PC-9 (cell line): ENCODE data around the gene PEX5. TPM values are rescaled to one million over a fixed set of nuclear protein-coding genes. Genes with fewer than 3 reads are reported as not detected.

ENCODE experiments used
- BruUV-seq: library from RNA; stranded (reverse); fragments of 400-500 nt; replicated peaks from 2 replicates; lab custom pipeline; 2021; lab: Mats Ljungman, UMichigan
- CTCF ChIA-PET: fragments of 300-600 bp; sonication (Branson Sonifier 250); formaldehyde crosslinking; loops from one replicate; lab custom pipeline; 2022; ENCODE audit warnings: antibody characterized with exemption; lab: Charles Lee
- POLR2A ChIA-PET: fragments of 300-600 bp; sonication (Branson Sonifier 250); formaldehyde crosslinking; loops from one replicate; lab custom pipeline; 2022; ENCODE audit warnings: antibody characterized with exemption; ENCODE audit not compliant: unreplicated experiment; lab: Charles Lee
- DNase-seq, 2 experiments: peaks; one replicate each; pipeline versions ENCODE4 v3.0.0 to v3.0.0-alpha.2; 2015 to 2022; ENCODE audit warnings: mixed read lengths in 1 of 2
- H2AFZ ChIP-seq: fragments of 200-600 bp; sonication (generic); 2 replicates; pipeline ENCODE4 v1.8.1; 2017; ENCODE audit warnings: antibody characterized with exemption
- H3F3A ChIP-seq: fragments of 200-600 bp; sonication (generic); 2 replicates; pipeline ENCODE4 v1.8.1; 2017; ENCODE audit warnings: antibody characterized with exemption, mild to moderate bottlenecking, low read depth; ENCODE audit not compliant: insufficient read depth
- H3K27ac ChIP-seq: fragments of 200-600 bp; sonication (generic); 2 replicates; pipeline ENCODE4 v1.6.1; 2016; ENCODE audit warnings: mixed run types
- H3K27me3 ChIP-seq: fragments of 200-600 bp; sonication (generic); 2 replicates; pipeline ENCODE4 v1.6.1; 2016; ENCODE audit warnings: low read depth, mixed run types; ENCODE audit not compliant: insufficient read depth
- H3K36me3 ChIP-seq: fragments of 200-600 bp; sonication (generic); 2 replicates; pipeline ENCODE4 v1.6.1; 2016; ENCODE audit warnings: low read depth, mixed run types
- H3K4me1 ChIP-seq: fragments of 200-600 bp; sonication (generic); replicated peaks from 2 replicates; pipeline ENCODE4 v1.6.1; 2016; ENCODE audit warnings: mixed run types; ENCODE audit not compliant: insufficient read depth
- H3K4me2 ChIP-seq: fragments of 200-600 bp; sonication (generic); 2 replicates; pipeline ENCODE4 v1.6.1; 2017; ENCODE audit warnings: mixed run types
- H3K4me3 ChIP-seq: fragments of 200-600 bp; sonication (generic); 2 replicates; pipeline ENCODE4 v1.6.1; 2016; ENCODE audit warnings: mixed run types
- H3K79me2 ChIP-seq: fragments of 200-600 bp; sonication (generic); 2 replicates; pipeline ENCODE4 v1.6.1; 2017; ENCODE audit warnings: low read depth, mixed run types
- H3K9me2 ChIP-seq: fragments of 200-600 bp; sonication (generic); 2 replicates; pipeline ENCODE4 v1.8.1; 2017; ENCODE audit warnings: mild to moderate bottlenecking; ENCODE audit not compliant: insufficient read depth
- H3K9me3 ChIP-seq: fragments of 200-600 bp; sonication (generic); 2 replicates; pipeline ENCODE4 v1.8.1; 2016; ENCODE audit warnings: low read depth; ENCODE audit not compliant: insufficient read depth
- H4K20me1 ChIP-seq: fragments of 200-600 bp; sonication (generic); 2 replicates; pipeline ENCODE4 v1.8.1; 2017; ENCODE audit not compliant: insufficient read depth
- EZH2 ChIP-seq: fragments of 200-600 bp; sonication (generic); IDR thresholded peaks from 2 replicates; pipeline ENCODE4 v1.8.0; 2017; ENCODE audit warnings: antibody characterized with exemption, low read depth
- intact Hi-C: fragments of 100-400 bp; cut with micrococcal nuclease; formaldehyde crosslinking; loops from one replicate; pipeline ENCODE4 v1.10.0; 2022; ENCODE audit not compliant: unreplicated experiment
- total RNA-seq: library from RNA; stranded (reverse); gene quantifications from 2 replicates; pipeline ENCODE4 v1.2.3, GENCODE V29; 2021
- TF ChIP-seq, protein P1 (sequence below): fragments of 200-600 bp; sonication (generic); conservative IDR thresholded peaks from 2 replicates; pipeline ENCODE4 v1.6.1; 2017; ENCODE audit warnings: mixed run types, antibody characterized with exemption, mild to moderate bottlenecking, moderate library complexity

Gene PEX5
- total RNA-seq, 1 experiment from 2014 or later = 62.1 TPM

DNA sequence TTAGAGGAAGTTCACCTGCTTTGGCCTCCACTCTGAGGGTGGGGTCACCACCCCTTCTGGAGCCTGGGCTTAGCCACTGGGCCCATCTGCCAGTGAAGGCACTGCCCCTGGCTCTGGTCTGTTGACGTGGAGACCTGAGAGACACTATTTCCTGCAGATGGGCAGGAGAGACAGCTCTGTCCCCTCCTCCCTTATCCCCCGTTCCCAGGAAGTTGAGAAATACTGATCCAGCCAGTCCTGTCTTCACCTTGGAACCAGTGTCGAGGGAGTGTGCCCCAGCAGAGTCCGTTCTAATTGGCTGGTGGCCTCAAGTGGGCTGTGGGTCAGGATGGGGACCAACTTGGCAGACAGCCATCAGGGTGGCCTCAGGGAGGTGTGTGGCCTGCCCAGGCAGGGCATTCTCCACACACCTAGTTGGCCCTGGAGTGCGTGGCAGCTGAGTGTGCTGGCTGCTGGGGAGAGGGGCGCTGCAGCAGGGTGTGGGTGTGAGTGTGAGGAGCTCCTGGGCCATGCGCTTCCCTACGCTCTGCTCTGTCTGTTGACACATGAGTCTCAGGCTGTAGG, 33.9 kb upstream of the PEX5 start:
- H3K9me2 ChIP-seq = no peaks in the 10 kb centered on the region
- no peaks in the 10 kb centered on the region for H3K79me2 ChIP-seq
- BruUV-seq = no TSS peak
- H3K9me3 ChIP-seq = no peaks in the 10 kb centered on the region
- TF ChIP-seq, protein P1, sequence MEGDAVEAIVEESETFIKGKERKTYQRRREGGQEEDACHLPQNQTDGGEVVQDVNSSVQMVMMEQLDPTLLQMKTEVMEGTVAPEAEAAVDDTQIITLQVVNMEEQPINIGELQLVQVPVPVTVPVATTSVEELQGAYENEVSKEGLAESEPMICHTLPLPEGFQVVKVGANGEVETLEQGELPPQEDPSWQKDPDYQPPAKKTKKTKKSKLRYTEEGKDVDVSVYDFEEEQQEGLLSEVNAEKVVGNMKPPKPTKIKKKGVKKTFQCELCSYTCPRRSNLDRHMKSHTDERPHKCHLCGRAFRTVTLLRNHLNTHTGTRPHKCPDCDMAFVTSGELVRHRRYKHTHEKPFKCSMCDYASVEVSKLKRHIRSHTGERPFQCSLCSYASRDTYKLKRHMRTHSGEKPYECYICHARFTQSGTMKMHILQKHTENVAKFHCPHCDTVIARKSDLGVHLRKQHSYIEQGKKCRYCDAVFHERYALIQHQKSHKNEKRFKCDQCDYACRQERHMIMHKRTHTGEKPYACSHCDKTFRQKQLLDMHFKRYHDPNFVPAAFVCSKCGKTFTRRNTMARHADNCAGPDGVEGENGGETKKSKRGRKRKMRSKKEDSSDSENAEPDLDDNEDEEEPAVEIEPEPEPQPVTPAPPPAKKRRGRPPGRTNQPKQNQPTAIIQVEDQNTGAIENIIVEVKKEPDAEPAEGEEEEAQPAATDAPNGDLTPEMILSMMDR = no peak
- no peak for TF ChIP-seq EZH2
- peaks cover 3% of the 10 kb centered on the region; the same call in 1 of the 2 replicates for H3K36me3 ChIP-seq
- peak overlapping the region; percentile 50 for H3K27ac ChIP-seq
- intact Hi-C loops = no loop called here
- H2AFZ ChIP-seq = no peak overlapping the region
- ChIA-PET POLR2A (interaction anchor here (0.6 to 0.9 kb wide), 3 partner anchors 13 to 31 kb away, joined by 3 to 8 read pairs (median 4); no protein-coding TSS in a partner anchor), CTCF (interaction anchor here (2.5 to 2.6 kb wide), 2 partner anchors 11 to 15 kb away, joined by 10 to 11 read pairs; no protein-coding TSS in a partner anchor)
- peaks cover 38% of the 10 kb centered on the region for H3F3A ChIP-seq
- DNase-seq = peak; percentile 85 to 86
- H4K20me1 ChIP-seq = no peaks in the 10 kb centered on the region
- H3K4me1 ChIP-seq = peaks cover 35% of the 10 kb centered on the region
- no peak overlapping the region; the same call in 1 of the 2 replicates for H3K4me3 ChIP-seq
- H3K27me3 ChIP-seq = no peaks in the 10 kb centered on the region
- peak overlapping the region; percentile 52 for H3K4me2 ChIP-seq

DNA sequence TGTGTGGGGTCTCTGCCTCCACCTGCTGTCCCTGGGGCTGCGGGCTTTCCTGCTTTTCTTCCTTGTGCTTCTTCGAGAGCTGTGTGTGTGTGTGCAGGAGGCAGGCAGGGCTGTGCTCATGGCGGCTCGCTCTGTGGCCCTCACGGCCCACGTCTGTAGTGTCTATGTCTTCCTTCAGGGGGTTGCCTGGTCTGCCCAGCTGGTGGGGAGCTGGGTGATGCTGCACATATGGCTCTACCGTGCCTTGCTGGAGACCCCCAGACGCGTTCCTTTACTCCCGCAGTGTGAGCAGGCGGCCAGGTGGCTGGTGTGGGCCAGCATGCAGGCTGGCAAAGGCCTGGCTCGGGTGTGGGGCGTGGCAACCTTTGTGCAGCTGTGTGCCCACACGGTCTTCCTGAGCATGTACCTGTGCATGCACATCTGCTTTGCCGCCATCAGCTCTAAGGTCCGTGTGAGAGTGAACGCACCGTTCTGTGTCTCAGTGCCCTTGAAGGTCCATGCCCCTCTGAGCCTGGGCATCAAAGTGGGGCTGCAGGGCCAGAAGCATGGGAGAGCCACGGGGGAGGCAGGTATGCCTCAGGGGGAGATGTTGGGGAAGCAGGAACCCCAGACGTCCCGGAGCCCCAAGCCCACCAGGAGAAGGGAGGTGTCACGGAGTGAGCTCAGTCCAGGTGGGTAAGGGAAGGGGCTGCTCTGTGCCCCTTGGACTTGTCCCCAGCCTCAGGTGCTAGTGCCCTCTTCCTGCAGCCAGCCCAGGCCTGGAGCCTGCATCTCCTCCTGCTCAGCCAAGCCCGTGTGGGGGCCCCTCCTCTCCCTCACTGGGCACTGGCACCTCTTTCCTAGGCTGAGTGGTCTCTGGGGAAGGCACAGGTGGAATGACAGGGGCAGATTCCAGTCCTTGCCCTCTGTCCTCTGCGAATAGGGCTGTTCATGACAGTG, 33.0 kb upstream of the PEX5 start:
- intact Hi-C loops = no loop called here
- H4K20me1 ChIP-seq = no peaks in the 10 kb centered on the region
- no peak overlapping the region for H3K4me3 ChIP-seq
- no peak overlapping the region for H2AFZ ChIP-seq
- ChIA-PET POLR2A (no interaction called here), CTCF (interaction anchor here (2.5 to 2.6 kb wide), 2 partner anchors 12 to 16 kb away, joined by 10 to 11 read pairs; no protein-coding TSS in a partner anchor)
- H3K79me2 ChIP-seq = no peaks in the 10 kb centered on the region
- H3K4me1 ChIP-seq = peaks cover 35% of the 10 kb centered on the region
- H3K27ac ChIP-seq = peak overlapping the region; percentile 50; the same call in 1 of the 2 replicates
- H3K9me2 ChIP-seq = no peaks in the 10 kb centered on the region
- H3F3A ChIP-seq = peaks cover 38% of the 10 kb centered on the region
- peak overlapping the region; percentile 52 for H3K4me2 ChIP-seq
- no TSS peak for BruUV-seq
- no peaks in the 10 kb centered on the region for H3K27me3 ChIP-seq
- TF ChIP-seq EZH2 = no peak
- TF ChIP-seq, protein P1 = no peak
- H3K9me3 ChIP-seq = no peaks in the 10 kb centered on the region
- peaks cover 3% of the 10 kb centered on the region; the same call in 1 of the 2 replicates for H3K36me3 ChIP-seq
- peak in 1 of 2 experiments; percentile 9 for DNase-seq

GRCh38 chr12:7157391-7157790, 32.1 kb upstream of the PEX5 start:
- Histone ChIP-seq H3K9me2 (no peaks in the 10 kb centered on the region), H3K4me3 (no peak overlapping the region)
- peak in 1 of 2 experiments; percentile 3 for DNase-seq

More at GRCh38 chr12:7157391-7157790, 32.1 kb upstream of the PEX5 start:
- H3K4me1 ChIP-seq = peaks cover 35% of the 10 kb centered on the region
- H3K9me3 ChIP-seq = no peaks in the 10 kb centered on the region
- no peaks in the 10 kb centered on the region for H3K27me3 ChIP-seq
- intact Hi-C loops = no loop called here
- ChIA-PET CTCF (no interaction called here), POLR2A (no interaction called here)
- H3F3A ChIP-seq = peaks cover 37% of the 10 kb centered on the region
- H3K36me3 ChIP-seq = peaks cover 3% of the 10 kb centered on the region; the same call in 1 of the 2 replicates
- H3K27ac ChIP-seq = no peak overlapping the region
- no peak overlapping the region for H3K4me2 ChIP-seq
- no peaks in the 10 kb centered on the region for H3K79me2 ChIP-seq
- no peaks in the 10 kb centered on the region for H4K20me1 ChIP-seq
- H2AFZ ChIP-seq = no peak overlapping the region
- TF ChIP-seq EZH2 = no peak
- TF ChIP-seq, protein P1 = no peak
- BruUV-seq = no TSS peak
